Measurements from ENCODE around the gene PIAS1.
"Not testable (repeated sequence)": the region's sequence is repeated elsewhere in the genome, so short reads cannot be mapped to it uniquely, and the experiment has no call there.

Gene PIAS1

GRCh38 chr15:68038246-68038645 lies 15.9 kb upstream of the PIAS1 start:
- no peak for DNase-seq

DNA sequence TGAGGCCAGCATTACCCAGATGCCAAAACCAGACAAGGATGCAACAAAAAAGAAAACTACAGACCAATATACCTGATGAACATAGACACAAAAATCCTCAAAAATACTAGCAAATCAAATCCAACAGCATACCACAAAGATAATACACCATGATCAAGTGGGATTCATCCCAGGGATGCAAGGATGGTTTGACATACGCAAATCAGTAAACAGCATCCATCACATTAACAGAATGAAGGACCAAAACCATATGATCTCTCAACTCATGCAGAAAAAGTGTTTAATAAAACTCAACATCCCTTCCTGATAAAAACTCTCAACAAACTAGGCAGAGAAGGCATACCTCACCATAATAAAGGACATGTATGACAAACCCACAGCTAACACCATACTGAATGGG lies 14.0 kb upstream of the PIAS1 start:
- no peak for DNase-seq

DNA sequence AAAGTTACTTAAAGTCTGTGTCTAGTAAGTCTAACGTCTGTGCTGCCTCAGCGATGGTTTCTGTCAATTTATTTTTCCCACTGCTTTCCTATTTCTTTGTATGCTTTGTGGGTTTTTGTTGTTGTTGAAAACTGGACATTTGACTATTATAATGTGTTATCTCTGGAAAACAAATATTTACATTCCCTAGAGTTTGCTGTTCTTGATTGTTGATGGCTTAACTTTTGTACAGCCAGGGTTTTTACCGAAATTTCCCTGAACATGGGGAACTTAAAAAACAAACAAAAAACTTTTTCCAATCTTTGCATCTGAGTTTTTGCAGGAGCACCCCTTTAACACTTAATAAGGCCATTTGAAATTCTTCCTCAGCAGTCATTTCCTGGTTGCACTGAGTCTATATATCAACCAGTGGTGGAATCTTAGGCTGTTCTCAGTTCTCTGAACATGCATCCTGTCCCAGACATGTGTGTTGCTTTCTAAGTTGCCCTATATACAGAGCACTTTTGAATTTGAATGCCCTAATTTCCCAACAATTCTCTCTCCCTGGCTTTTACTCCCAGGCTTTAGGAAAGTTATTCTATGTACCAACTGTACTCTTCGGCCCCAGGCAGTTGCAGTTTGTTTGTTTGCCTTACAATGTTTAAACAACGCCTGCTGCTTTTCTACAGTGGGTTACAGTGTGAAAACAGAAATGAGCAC lies 11.8 kb upstream of the PIAS1 start:
- no peak for DNase-seq

DNA sequence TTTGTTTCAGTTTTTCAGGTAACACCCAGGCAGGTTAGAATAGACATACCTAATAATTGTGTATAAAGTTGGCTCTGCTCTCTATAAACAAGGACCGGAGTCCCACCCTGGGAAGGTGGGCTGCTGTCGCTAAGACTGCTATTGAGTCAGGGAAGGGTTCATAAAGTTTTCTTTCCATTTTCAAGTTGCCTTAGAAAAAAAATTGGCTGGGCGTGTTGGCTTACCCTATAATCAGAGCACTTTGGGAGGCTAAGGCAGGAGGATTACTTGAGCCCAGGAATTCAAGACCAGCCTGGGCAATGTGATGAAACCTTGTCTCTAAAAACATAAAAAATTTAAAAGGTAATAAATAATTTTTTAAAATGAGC lies 11.3 kb upstream of the PIAS1 start:
- no peak for DNase-seq

- DNase-seq, result no peak
These were observed 8.5 kb upstream of the PIAS1 start for GRCh38 chr15:68045289-68046265.

GRCh38 chr15:68047826-68048225 lies 6.3 kb upstream of the PIAS1 start:
- DNase-seq, result no peak

DNA sequence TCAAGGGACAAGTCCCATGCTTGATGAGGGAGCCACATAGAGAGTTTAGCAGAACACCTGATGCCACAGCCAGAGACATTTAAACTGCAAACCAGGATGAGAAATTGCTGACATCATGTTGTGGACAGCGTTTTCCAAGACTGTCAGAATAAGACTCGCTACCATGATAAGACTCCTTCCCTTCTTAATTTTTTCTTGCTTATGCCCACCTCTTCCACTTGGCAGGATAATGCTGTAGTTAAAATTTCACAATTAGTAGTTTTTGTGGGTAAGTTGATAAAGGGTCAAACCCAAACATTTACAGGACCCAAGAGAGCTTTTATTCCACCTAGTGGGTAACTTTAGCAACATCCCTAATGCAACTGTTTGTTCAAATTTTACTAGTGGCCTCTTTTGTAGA lies 3.0 kb upstream of the PIAS1 start:
- no peak for DNase-seq

DNA sequence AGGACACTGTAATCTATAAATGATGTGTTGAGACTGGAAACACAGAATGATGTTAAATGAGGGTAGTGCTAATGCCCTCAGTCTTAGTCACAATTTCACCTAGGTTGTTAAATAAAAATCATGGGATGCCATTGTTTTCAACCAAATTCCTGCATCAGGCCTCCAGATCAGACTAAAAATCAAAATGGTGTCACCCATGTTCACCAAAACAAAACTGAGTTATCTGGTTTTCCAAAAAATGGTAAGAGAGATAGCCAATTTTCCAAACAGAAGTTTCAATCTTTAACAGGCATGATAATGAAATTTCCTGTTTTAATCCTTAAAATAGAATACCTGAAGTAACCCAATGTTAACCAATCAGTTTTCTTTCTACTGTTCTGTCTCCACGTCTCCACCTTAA lies 2.2 kb upstream of the PIAS1 start:
- DNase-seq, result no peak

GRCh38 chr15:68052431-68052830 lies 1.7 kb upstream of the PIAS1 start:
- DNase-seq, result no peak

GRCh38 chr15:68053001-68053400 lies 1.1 kb upstream of the PIAS1 start:
- no peak for DNase-seq

GRCh38 chr15:68054628-68055223 lies 611 bp downstream of the PIAS1 start:
- no peak for DNase-seq

DNA sequence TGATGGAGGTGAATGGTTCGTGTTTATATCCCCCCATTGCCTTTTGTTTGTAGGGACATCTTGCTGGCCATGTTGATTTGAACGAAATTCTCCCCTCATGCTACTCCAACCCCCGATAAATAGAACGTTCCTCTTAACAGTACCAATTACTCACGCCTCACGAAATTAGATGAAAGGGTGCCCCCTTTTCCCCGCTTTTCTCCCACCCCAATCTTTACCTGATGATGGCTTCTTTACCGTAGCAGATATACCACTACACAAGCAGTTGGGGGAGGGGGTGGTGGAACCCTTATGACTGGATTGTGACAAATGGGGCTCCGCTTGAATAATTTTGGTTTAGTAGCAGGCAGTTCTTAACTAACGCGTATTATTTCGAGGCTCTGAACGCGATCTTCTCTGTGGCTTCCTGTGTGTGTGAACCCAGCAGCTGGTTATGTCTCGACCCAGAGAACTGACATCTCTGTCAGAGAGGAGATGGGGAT lies 1.1 kb downstream of the PIAS1 start:
- no peak for DNase-seq

- no peak for DNase-seq
These were observed 2.2 kb downstream of the PIAS1 start for GRCh38 chr15:68056097-68056865.

GRCh38 chr15:68057034-68057433 lies 2.9 kb downstream of the PIAS1 start:
- DNase-seq, result no peak

DNA sequence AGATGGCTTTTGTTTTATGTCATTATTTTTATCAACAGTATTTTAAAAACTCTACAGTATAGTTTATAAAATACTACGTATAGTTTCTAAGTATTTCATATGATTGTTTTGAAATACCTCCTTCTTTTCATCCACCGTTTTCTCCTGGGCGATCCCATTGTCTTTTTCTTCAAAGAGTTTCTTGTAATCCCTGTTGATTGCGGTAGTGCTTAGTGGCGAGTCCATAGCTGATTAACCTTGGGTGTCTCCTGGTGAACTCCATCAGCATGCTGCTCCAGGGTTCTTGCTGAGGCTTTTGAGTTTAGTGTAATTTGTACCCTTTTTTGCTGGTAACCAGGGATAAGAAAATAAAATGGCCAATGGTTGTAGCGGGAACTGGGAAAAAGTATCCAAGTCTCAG lies 3.6 kb downstream of the PIAS1 start:
- DNase-seq, result no peak

DNA sequence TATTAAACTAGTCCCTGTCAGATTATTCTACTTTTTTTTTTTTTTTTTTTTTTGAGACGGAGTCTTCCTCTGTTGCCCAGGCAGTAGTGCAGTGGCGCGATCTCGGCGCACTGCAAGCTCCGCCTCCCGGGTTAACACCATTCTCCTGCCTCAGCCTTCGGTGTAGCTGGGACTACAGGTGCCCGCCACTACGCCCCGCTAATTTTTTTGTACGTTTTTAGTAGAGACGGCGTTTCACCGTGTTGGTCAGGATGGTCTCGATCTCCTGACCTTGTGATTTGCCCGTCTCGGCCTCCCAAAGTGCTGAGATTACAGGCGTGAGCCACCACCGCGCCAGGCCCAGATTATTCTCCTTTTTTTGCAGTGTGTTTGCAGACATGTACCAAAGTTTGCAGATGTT lies 4.9 kb downstream of the PIAS1 start:
- DNase-seq, result not testable (repeated sequence)

GRCh38 chr15:68059630-68060029 lies 5.5 kb downstream of the PIAS1 start:
- no peak for DNase-seq

GRCh38 chr15:68061171-68061570 lies 7.1 kb downstream of the PIAS1 start:
- DNase-seq, result no peak

- DNase-seq, result no peak
These were observed 7.5 kb downstream of the PIAS1 start for GRCh38 chr15:68061602-68062001.

GRCh38 chr15:68062214-68062613 lies 8.1 kb downstream of the PIAS1 start:
- DNase-seq, result no peak

DNA sequence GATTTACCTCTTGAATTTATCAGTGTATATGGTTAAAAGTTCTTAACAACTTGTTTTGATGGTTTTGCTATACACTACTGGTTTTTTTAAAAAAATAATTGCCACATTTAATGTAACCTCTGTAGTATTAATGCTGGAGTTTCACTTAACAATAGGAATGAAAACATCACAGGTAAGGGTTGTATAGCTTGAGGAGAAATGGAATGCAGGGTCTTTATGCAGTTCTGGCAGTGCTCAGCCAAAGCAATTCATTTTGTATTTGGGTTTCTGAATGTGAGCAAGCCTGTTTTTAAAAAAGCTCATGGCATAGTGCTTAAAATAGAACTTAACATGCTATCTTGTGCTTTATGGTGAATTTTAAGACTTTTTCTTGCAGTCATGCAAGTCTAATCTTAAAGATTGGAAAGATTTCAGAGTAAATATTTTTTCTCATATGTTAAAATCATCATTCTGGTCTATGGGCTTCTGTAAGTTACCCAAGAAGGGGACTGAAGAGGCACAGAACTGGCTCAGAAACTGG lies 8.9 kb downstream of the PIAS1 start:
- no peak for DNase-seq

DNA sequence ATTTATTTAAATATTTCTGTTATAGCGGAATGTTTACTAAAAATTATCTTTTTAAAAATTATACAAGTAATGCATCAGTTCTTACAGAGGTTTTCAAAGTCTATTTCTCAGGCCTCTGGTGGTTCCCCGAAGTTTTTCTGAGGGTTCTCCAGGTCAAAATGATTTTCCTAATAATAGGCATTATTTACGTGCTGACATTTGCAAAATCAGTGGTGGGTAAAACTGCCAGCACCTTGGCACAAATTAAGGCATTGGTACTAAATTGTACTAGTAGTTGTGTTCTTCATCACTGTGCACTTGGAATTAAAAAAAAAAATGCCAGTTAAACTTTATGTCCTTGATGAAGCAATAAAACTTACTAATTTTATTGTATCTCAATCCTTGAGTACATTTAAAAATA lies 9.5 kb downstream of the PIAS1 start:
- no peak for DNase-seq

Data from KG1 (cell line).